Mesendoderm (in vitro differentiated cells): ENCODE results near the gene CYP11A1.

Experiments used
- DNase-seq: peaks from one replicate; pipeline ENCODE4 v3.0.0; 2013
- H2AK5ac ChIP-seq: 2 replicates; pipeline ENCODE4 v1.6.1; 2013; ENCODE audit warnings: low read length, inconsistent platforms
- H2BK120ac ChIP-seq: 2 replicates; pipeline ENCODE4 v1.6.1; 2013; ENCODE audit warnings: low read depth, mild to moderate bottlenecking, low read length, moderate library complexity, mixed read lengths
- H2BK15ac ChIP-seq: replicated peaks from 2 replicates; pipeline ENCODE4 v1.6.1; 2013; ENCODE audit warnings: low read depth, mild to moderate bottlenecking, moderate library complexity
- H2BK5ac ChIP-seq: 2 replicates; pipeline ENCODE4 v1.6.1; 2013; ENCODE audit warnings: low read length, inconsistent platforms
- H3K18ac ChIP-seq: 2 replicates; pipeline ENCODE4 v1.6.1; 2013; ENCODE audit warnings: mild to moderate bottlenecking, low read length, mixed read lengths
- H3K23ac ChIP-seq: one replicate; pipeline ENCODE4 v1.6.1; 2013; ENCODE audit warnings: low read length
- H3K27ac ChIP-seq: 2 replicates; pipeline ENCODE4 v1.5.1; 2013; ENCODE audit warnings: low read depth, mild to moderate bottlenecking, inconsistent platforms, low read length, moderate library complexity
- H3K27me3 ChIP-seq: 2 replicates; pipeline ENCODE4 v1.6.1; 2013; ENCODE audit warnings: low read length, control low read depth, mild to moderate bottlenecking, inconsistent platforms; ENCODE audit not compliant: insufficient read depth, poor library complexity
- H3K36me3 ChIP-seq: 2 replicates; pipeline ENCODE4 v1.6.1; 2013; ENCODE audit warnings: low read length, inconsistent platforms; ENCODE audit not compliant: control insufficient read depth, insufficient read depth
- H3K4ac ChIP-seq: one replicate; pipeline ENCODE4 v1.6.1; 2013; ENCODE audit warnings: low read depth, mild to moderate bottlenecking, low read length, moderate library complexity
- H3K4me1 ChIP-seq: 2 replicates; pipeline ENCODE4 v1.6.1; 2013; ENCODE audit warnings: low read depth, low read length, inconsistent platforms; ENCODE audit not compliant: control insufficient read depth
- H3K4me2 ChIP-seq: 2 replicates; pipeline ENCODE4 v1.6.1; 2013; ENCODE audit warnings: low read length
- H3K4me3 ChIP-seq: 2 replicates; pipeline ENCODE4 v1.5.1; 2013; ENCODE audit warnings: mild to moderate bottlenecking, low read length
- H3K56ac ChIP-seq: one replicate; pipeline ENCODE4 v1.6.1; 2013; ENCODE audit warnings: low read length
- H3K79me1 ChIP-seq: 2 replicates; pipeline ENCODE4 v1.6.1; 2013; ENCODE audit warnings: low read length, inconsistent platforms
- H3K79me2 ChIP-seq: 2 replicates; pipeline ENCODE4 v1.6.1; 2013; ENCODE audit warnings: mild to moderate bottlenecking, low read length; ENCODE audit not compliant: control insufficient read depth, insufficient read depth
- H3K9ac ChIP-seq: 2 replicates; pipeline ENCODE4 v1.6.1; 2013; ENCODE audit warnings: low read length, inconsistent platforms
- H4K5ac ChIP-seq: one replicate; pipeline ENCODE4 v1.6.1; 2013; ENCODE audit warnings: low read length
- H4K8ac ChIP-seq: one replicate; pipeline ENCODE4 v1.6.1; 2013; ENCODE audit warnings: low read depth, mild to moderate bottlenecking, control low read depth, low read length, moderate library complexity
- WGBS: extraction: QIAGEN DNeasy Blood & Tissue Kit; methylation state at CpG from one replicate; pipeline ENCODE4 v1.1.7; 2013; ENCODE audit warnings: low lambda C conversion rate, missing lambda C conversion rate; ENCODE audit not compliant: insufficient coverage; ENCODE audit errors: extremely low coverage; 5-methylcytosine and 5-hydroxymethylcytosine counted together

The CYP11A1 gene

DNA sequence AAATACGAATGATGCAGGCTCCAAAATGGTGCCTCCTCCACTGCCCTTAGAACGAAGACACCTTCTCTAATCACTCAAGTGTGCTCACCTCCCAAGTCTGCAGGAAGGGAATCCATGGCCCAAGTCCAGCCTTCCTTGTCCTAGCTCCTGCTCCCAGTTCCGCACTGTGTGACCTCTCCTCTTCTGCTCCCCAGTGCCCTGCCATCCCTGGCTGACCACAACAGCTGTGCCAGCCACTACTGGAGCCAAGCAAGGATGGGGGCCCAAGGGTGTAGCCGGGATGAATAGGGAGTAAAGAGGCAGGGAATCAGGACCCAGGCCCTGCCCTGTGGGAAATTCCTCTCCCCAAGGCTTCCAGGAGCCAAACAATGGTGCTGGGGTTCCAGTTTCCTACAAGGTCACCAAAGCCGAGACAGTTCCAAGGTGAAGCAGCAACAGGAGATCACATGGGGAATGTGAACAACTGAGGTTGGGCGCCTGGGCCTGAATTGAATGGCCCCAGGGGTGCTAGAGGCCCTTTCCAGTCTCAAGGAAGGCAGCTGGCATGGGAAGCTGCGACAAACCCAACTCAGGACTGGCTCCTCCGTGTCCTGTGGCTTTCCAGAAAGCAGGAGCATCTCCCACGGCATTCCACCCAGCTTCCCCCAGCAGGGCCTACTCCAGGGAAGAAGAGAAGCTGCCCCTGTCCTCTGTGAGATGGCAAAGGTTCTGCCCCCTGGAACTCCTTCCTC is 46.1 kb upstream of the CYP11A1 start:
- H3K36me3 ChIP-seq: peaks cover 3% of the 10 kb centered on the region
- no peak overlapping the region for H3K9ac ChIP-seq
- H3K4ac ChIP-seq: no peak overlapping the region
- no peaks in the 10 kb centered on the region for H3K27me3 ChIP-seq
- no peaks in the 10 kb centered on the region for H3K4me1 ChIP-seq
- WGBS: no CpG with 5 or more reads among the region's 9 CpGs
- no peak for DNase-seq
- no peak overlapping the region for H2AK5ac ChIP-seq
- no peak overlapping the region for H3K23ac ChIP-seq
- H3K4me2 ChIP-seq: no peak overlapping the region
- no peak overlapping the region for H2BK5ac ChIP-seq
- H3K27ac ChIP-seq: no peak overlapping the region
- H2BK120ac ChIP-seq: no peak overlapping the region
- H3K79me2 ChIP-seq: no peaks in the 10 kb centered on the region
- no peak overlapping the region for H3K18ac ChIP-seq
- H3K4me3 ChIP-seq: no peak overlapping the region
- H4K8ac ChIP-seq: no peak overlapping the region
- H3K56ac ChIP-seq: no peak overlapping the region
- H3K79me1 ChIP-seq: no peaks in the 10 kb centered on the region
- H2BK15ac ChIP-seq: no peak overlapping the region
- no peak overlapping the region for H4K5ac ChIP-seq

DNA sequence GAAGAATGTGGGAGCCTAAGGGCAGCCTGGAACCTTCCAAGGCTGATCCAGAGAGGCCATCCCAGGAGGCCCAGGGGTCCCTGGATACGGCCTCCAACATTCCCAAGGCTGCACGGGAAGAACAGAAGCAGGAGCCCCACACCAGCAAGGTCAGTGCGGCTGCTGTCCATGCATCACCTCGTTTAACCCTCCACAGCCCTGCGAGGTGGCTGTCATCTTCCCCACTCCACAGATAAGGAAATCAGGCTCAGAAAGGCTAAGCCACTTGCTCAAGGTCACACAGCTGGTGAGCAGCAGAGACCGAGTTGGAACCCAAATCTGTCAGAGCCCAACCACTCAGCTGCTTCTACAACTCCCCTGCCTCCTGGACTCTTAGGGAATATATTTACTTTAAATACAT is 44.7 kb upstream of the CYP11A1 start:
- Histone ChIP-seq H2AK5ac (no peak overlapping the region), H3K9ac (no peak overlapping the region), H2BK15ac (no peak overlapping the region), H3K36me3 (peaks cover 3% of the 10 kb centered on the region), H2BK120ac (no peak overlapping the region), H3K79me2 (no peaks in the 10 kb centered on the region), H4K5ac (no peak overlapping the region), H2BK5ac (no peak overlapping the region), H4K8ac (no peak overlapping the region), H3K4ac (no peak overlapping the region), H3K4me2 (no peak overlapping the region), H3K18ac (no peak overlapping the region), H3K27me3 (no peaks in the 10 kb centered on the region), H3K79me1 (no peaks in the 10 kb centered on the region), H3K23ac (no peak overlapping the region), H3K56ac (no peak overlapping the region), H3K4me3 (no peak overlapping the region), H3K27ac (no peak overlapping the region), H3K4me1 (peaks cover 3% of the 10 kb centered on the region)
- WGBS: no CpG with 5 or more reads among the region's 6 CpGs
- no peak for DNase-seq

DNA sequence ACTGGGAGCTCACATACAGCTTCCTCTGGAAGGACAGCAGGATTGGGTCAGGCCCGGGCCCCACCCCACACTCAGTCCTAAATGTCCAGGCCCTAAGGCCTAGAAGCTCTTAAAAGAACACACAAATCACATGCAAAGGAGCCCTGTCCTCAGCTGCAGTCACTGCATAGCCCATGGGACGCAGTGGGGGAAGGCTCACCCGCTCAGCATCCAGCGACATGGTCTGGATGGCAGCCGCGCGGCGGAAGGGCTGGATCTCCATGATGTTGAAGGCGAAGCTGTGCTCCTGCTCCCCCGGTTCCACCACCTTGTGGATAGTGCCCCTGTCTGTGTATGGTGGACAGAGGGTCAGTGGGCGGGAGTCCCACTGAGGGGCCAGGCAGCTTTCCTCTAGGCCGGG is 44.2 kb upstream of the CYP11A1 start:
- H3K4me1 ChIP-seq: peaks cover 3% of the 10 kb centered on the region
- no peak overlapping the region for H3K4me2 ChIP-seq
- H2BK15ac ChIP-seq: no peak overlapping the region
- H3K56ac ChIP-seq: no peak overlapping the region
- no peaks in the 10 kb centered on the region for H3K27me3 ChIP-seq
- no peak overlapping the region for H4K8ac ChIP-seq
- H3K27ac ChIP-seq: no peak overlapping the region
- H3K18ac ChIP-seq: no peak overlapping the region
- H2BK5ac ChIP-seq: no peak overlapping the region
- H3K4me3 ChIP-seq: no peak overlapping the region
- no peak overlapping the region for H4K5ac ChIP-seq
- no peak overlapping the region for H2AK5ac ChIP-seq
- no peak overlapping the region for H3K4ac ChIP-seq
- H3K23ac ChIP-seq: no peak overlapping the region
- H3K79me1 ChIP-seq: no peaks in the 10 kb centered on the region
- H3K9ac ChIP-seq: no peak overlapping the region
- H3K79me2 ChIP-seq: no peaks in the 10 kb centered on the region
- H2BK120ac ChIP-seq: no peak overlapping the region
- peaks cover 3% of the 10 kb centered on the region for H3K36me3 ChIP-seq
- WGBS: no CpG with 5 or more reads among the region's 12 CpGs
- DNase-seq: no peak

DNA sequence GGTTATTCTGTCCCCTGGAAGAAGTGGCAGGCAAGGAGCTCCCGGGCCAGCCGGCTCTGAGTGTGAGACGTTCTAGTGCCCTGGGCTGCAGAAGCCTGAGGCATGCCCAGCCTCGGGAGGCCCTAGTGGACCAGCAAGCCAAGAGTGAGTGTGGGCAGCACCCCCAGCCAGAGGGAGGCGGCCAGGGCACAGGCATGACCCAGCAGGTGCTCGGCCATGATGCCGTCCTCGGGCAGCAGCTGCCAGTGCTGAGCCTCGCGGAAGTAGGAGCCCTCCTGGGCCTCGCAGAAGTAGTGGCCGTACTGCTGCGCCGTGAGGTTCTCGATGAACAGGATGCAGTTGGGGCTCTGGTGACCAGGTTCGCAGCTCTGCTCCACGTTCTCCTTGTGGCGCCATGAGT is 43.1 kb upstream of the CYP11A1 start:
- H3K79me2 ChIP-seq: no peaks in the 10 kb centered on the region
- no peak overlapping the region for H3K4ac ChIP-seq
- no CpG with 5 or more reads among the region's 18 CpGs for WGBS
- H3K23ac ChIP-seq: no peak overlapping the region
- peaks cover 3% of the 10 kb centered on the region for H3K4me1 ChIP-seq
- no peak overlapping the region for H3K4me3 ChIP-seq
- no peak overlapping the region for H2BK120ac ChIP-seq
- H2AK5ac ChIP-seq: no peak overlapping the region
- no peak overlapping the region for H4K8ac ChIP-seq
- no peaks in the 10 kb centered on the region for H3K27me3 ChIP-seq
- no peaks in the 10 kb centered on the region for H3K79me1 ChIP-seq
- H4K5ac ChIP-seq: no peak overlapping the region
- peaks cover 3% of the 10 kb centered on the region for H3K36me3 ChIP-seq
- no peak for DNase-seq
- H3K9ac ChIP-seq: no peak overlapping the region
- no peak overlapping the region for H3K56ac ChIP-seq
- no peak overlapping the region for H3K4me2 ChIP-seq
- no peak overlapping the region for H3K18ac ChIP-seq
- no peak overlapping the region for H3K27ac ChIP-seq
- no peak overlapping the region for H2BK15ac ChIP-seq
- no peak overlapping the region for H2BK5ac ChIP-seq

DNA sequence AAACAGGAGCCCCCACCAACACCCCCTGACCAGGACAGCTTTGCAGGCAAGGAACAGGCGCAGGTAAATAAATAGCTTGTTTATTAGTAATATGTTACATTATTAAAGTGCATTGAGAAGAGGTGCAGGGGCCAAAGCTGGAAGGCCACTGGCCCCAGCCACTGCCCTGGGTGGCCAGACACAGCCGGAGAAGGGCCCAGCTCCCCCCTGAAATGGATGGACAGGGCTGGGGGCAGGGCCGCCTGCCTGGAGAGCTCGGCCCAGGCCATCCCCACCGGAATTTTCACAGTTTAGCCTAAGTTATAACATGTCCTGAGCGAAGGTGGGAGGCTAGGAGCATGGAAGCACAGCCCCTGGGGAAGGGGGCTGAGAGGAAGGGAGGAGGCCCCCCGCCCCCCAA is 41.8 kb upstream of the CYP11A1 start:
- Histone ChIP-seq H3K23ac (no peak overlapping the region), H3K9ac (no peak overlapping the region), H3K79me2 (no peaks in the 10 kb centered on the region), H2BK120ac (no peak overlapping the region), H3K56ac (no peak overlapping the region), H3K27ac (no peak overlapping the region), H4K8ac (no peak overlapping the region), H3K18ac (no peak overlapping the region), H2BK15ac (no peak overlapping the region), H3K79me1 (no peaks in the 10 kb centered on the region), H3K4me2 (no peak overlapping the region), H3K36me3 (peaks cover 3% of the 10 kb centered on the region), H3K4me1 (peaks cover 3% of the 10 kb centered on the region), H3K4me3 (no peak overlapping the region), H2AK5ac (no peak overlapping the region), H3K4ac (no peak overlapping the region), H4K5ac (no peak overlapping the region), H2BK5ac (no peak overlapping the region), H3K27me3 (no peaks in the 10 kb centered on the region)
- WGBS: no CpG with 5 or more reads among the region's 7 CpGs
- no peak for DNase-seq

DNA sequence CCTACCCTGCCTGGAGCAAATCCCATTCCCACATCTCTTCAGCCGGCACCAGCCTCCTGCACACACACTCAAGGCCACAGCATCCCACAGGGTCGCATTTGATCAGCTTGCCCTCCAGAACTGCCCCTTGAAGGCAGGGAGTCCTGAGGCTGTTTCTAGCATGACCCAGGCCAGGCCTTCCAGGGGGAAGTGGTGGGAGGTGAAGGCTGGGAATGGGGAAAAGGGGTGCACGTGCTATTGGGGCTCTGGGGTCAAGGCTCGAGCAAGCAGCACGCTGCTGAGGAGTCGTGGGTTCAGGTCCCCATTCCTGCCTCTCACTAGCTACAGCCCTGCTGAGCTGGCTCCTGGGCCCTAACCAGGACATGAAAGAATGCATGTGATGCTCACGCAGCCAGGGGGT is 41.4 kb upstream of the CYP11A1 start:
- no peak overlapping the region for H2BK120ac ChIP-seq
- no peak overlapping the region for H3K56ac ChIP-seq
- H3K18ac ChIP-seq: no peak overlapping the region
- peaks cover 3% of the 10 kb centered on the region for H3K36me3 ChIP-seq
- H3K79me2 ChIP-seq: no peaks in the 10 kb centered on the region
- no peak for DNase-seq
- H3K4ac ChIP-seq: no peak overlapping the region
- H3K79me1 ChIP-seq: no peaks in the 10 kb centered on the region
- no peak overlapping the region for H3K4me2 ChIP-seq
- H2BK5ac ChIP-seq: no peak overlapping the region
- no CpG with 5 or more reads among the region's 7 CpGs for WGBS
- H2AK5ac ChIP-seq: no peak overlapping the region
- no peak overlapping the region for H4K5ac ChIP-seq
- H2BK15ac ChIP-seq: no peak overlapping the region
- H3K9ac ChIP-seq: no peak overlapping the region
- H3K23ac ChIP-seq: no peak overlapping the region
- no peaks in the 10 kb centered on the region for H3K27me3 ChIP-seq
- H3K27ac ChIP-seq: no peak overlapping the region
- peaks cover 3% of the 10 kb centered on the region for H3K4me1 ChIP-seq
- H4K8ac ChIP-seq: no peak overlapping the region
- no peak overlapping the region for H3K4me3 ChIP-seq
